ENCODE results near the gene NF2.

- TF ChIP-seq CTCF (IDR thresholded peaks at IDR 0.05) (no peak), HMGA2 (CRISPR knock-in tag; IDR thresholded peaks at IDR 0.05) (no peak), FOXJ3 (CRISPR knock-in tag; IDR thresholded peaks at IDR 0.05; ENCODE audit: borderline replicate concordance) (no peak), ESRRA (CRISPR knock-in tag; IDR thresholded peaks at IDR 0.05; ENCODE audit: borderline replicate concordance) (no peak), OVOL2 (CRISPR knock-in tag; IDR thresholded peaks at IDR 0.05; ENCODE audit: borderline replicate concordance) (no peak), NR1H2 (CRISPR knock-in tag; IDR thresholded peaks at IDR 0.05) (no peak), CBFB (CRISPR knock-in tag; IDR thresholded peaks at IDR 0.05; ENCODE audit: low read depth) (no peak), ZNF121 (CRISPR knock-in tag; IDR thresholded peaks at IDR 0.05) (no peak)
- TF ChIP-seq, protein P1, sequence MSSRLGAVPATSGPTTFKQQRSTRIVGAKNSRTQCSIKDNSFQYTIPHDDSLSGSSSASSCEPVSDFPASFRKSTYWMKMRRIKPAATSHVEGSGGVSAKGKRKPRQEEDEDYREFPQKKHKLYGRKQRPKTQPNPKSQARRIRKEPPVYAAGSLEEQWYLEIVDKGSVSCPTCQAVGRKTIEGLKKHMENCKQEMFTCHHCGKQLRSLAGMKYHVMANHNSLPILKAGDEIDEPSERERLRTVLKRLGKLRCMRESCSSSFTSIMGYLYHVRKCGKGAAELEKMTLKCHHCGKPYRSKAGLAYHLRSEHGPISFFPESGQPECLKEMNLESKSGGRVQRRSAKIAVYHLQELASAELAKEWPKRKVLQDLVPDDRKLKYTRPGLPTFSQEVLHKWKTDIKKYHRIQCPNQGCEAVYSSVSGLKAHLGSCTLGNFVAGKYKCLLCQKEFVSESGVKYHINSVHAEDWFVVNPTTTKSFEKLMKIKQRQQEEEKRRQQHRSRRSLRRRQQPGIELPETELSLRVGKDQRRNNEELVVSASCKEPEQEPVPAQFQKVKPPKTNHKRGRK (CRISPR knock-in tag; IDR thresholded peaks at IDR 0.05; ENCODE audit: borderline replicate concordance) = no peak
- TF ChIP-seq, protein P2, sequence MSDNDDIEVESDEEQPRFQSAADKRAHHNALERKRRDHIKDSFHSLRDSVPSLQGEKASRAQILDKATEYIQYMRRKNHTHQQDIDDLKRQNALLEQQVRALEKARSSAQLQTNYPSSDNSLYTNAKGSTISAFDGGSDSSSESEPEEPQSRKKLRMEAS (CRISPR knock-in tag; IDR thresholded peaks at IDR 0.05) = no peak
Measured at GRCh38 chr22:29684244-29684643, 80.8 kb downstream of the NF2 start.

All from WTC11 (cell line).